Cortex of kidney (tissue), 1 donor: ENCODE measurements around the gene PRDM1.

ENCODE experiments used
- DNase-seq: peaks from one replicate; lab custom pipeline; 2025; lab: John Stamatoyannopoulos, UW

PRDM1 gene

GRCh38 chr6:106070636-106071035, 15.5 kb upstream of the PRDM1 start:
- no peak for DNase-seq

GRCh38 chr6:106072501-106073090, 13.5 kb upstream of the PRDM1 start:
- no peak for DNase-seq

- DNase-seq: no peak
Measured at GRCh38 chr6:106074146-106074545, 12.0 kb upstream of the PRDM1 start.

GRCh38 chr6:106076139-106076538, 10.0 kb upstream of the PRDM1 start:
- DNase-seq: no peak

GRCh38 chr6:106077170-106077569, 9.0 kb upstream of the PRDM1 start:
- no peak for DNase-seq

GRCh38 chr6:106077881-106078280, 8.3 kb upstream of the PRDM1 start:
- DNase-seq: no peak

- no peak for DNase-seq
Measured at GRCh38 chr6:106079961-106080762, 6.0 kb upstream of the PRDM1 start.

GRCh38 chr6:106080763-106081095, 5.4 kb upstream of the PRDM1 start:
- DNase-seq: no peak

- no peak for DNase-seq
Measured at GRCh38 chr6:106081715-106082114, 4.4 kb upstream of the PRDM1 start.

- no peak for DNase-seq
Measured at GRCh38 chr6:106082735-106083398, 3.3 kb upstream of the PRDM1 start.

- no peak for DNase-seq
Measured at GRCh38 chr6:106083618-106084017, 2.5 kb upstream of the PRDM1 start.

GRCh38 chr6:106084106-106084988, 1.8 kb upstream of the PRDM1 start:
- no peak for DNase-seq

- no peak for DNase-seq
Measured at GRCh38 chr6:106084989-106085691, 996 bp upstream of the PRDM1 start.

GRCh38 chr6:106085692-106085983, 498 bp upstream of the PRDM1 start:
- DNase-seq: no peak

- no peak for DNase-seq
Measured at GRCh38 chr6:106086814-106087175, 659 bp downstream of the PRDM1 start.

GRCh38 chr6:106087548-106088325, 1.6 kb downstream of the PRDM1 start:
- no peak for DNase-seq

GRCh38 chr6:106090001-106090400, 3.9 kb downstream of the PRDM1 start:
- DNase-seq: no peak

- no peak for DNase-seq
Measured at GRCh38 chr6:106092279-106092678, 6.1 kb downstream of the PRDM1 start.

GRCh38 chr6:106094261-106094963, 8.3 kb downstream of the PRDM1 start:
- DNase-seq: no peak

GRCh38 chr6:106094964-106095335, 8.8 kb downstream of the PRDM1 start:
- no peak for DNase-seq
